Trophoblast cell (in vitro differentiated cells and primary cell): ENCODE results near the gene TUNAR.

Experiments used
- DNase-seq, 2 donors: peaks; one replicate each; pipeline ENCODE4 v3.0.0-alpha.2; 2016
- H2AFZ ChIP-seq: 2 replicates; pipeline ENCODE4 v1.6.1; 2013; ENCODE audit warnings: low read length, moderate library complexity, mild to moderate bottlenecking; ENCODE audit not compliant: insufficient read depth, poor library complexity
- H2AK5ac ChIP-seq: 2 replicates; pipeline ENCODE4 v1.6.1; 2013; ENCODE audit warnings: mild to moderate bottlenecking, low read length
- H2BK120ac ChIP-seq: 2 replicates; pipeline ENCODE4 v1.6.1; 2013; ENCODE audit warnings: low read length, mild to moderate bottlenecking, moderate library complexity; ENCODE audit not compliant: insufficient read depth, poor library complexity
- H2BK12ac ChIP-seq: 2 replicates; pipeline ENCODE4 v1.6.1; 2013; ENCODE audit warnings: mild to moderate bottlenecking, low read length, moderate library complexity
- H2BK5ac ChIP-seq: 2 replicates; pipeline ENCODE4 v1.6.1; 2013; ENCODE audit warnings: low read length, low read depth, moderate library complexity, mild to moderate bottlenecking; ENCODE audit not compliant: poor library complexity
- H3K14ac ChIP-seq: 2 replicates; pipeline ENCODE4 v1.6.1; 2013; ENCODE audit warnings: mild to moderate bottlenecking, low read length
- H3K18ac ChIP-seq: 2 replicates; pipeline ENCODE4 v1.6.1; 2013; ENCODE audit warnings: mild to moderate bottlenecking, low read length
- H3K23ac ChIP-seq: 2 replicates; pipeline ENCODE4 v1.6.1; 2013; ENCODE audit warnings: low read length
- H3K27ac ChIP-seq: 2 replicates; pipeline ENCODE4 v1.5.1; 2013; ENCODE audit warnings: low read depth, mild to moderate bottlenecking, inconsistent platforms, low read length, moderate library complexity
- H3K27me3 ChIP-seq: 2 replicates; pipeline ENCODE4 v1.6.1; 2013; ENCODE audit warnings: inconsistent platforms, mild to moderate bottlenecking, low read length, moderate library complexity; ENCODE audit not compliant: insufficient read depth
- H3K36me3 ChIP-seq, 2 experiments: 1 replicate in 1 of 2; 2 replicates in 1 of 2; pipeline ENCODE4 v1.6.1; 2013; ENCODE audit warnings: low read length in 2 of 2, mild to moderate bottlenecking in 2 of 2, moderate library complexity in 1 of 2; ENCODE audit not compliant: insufficient read depth in 2 of 2, control insufficient read depth in 1 of 2
- H3K4ac ChIP-seq: 2 replicates; pipeline ENCODE4 v1.6.1; 2013; ENCODE audit warnings: low read depth, mild to moderate bottlenecking, low read length, moderate library complexity
- H3K4me1 ChIP-seq, 2 experiments: 1 replicate in 1 of 2; 2 replicates in 1 of 2; pipeline ENCODE4 v1.6.1; 2013; ENCODE audit warnings: low read length in 2 of 2, mild to moderate bottlenecking in 2 of 2, moderate library complexity in 1 of 2; ENCODE audit not compliant: insufficient read depth in 2 of 2, control insufficient read depth in 1 of 2
- H3K4me2 ChIP-seq: 2 replicates; pipeline ENCODE4 v1.6.1; 2013; ENCODE audit warnings: inconsistent platforms, mild to moderate bottlenecking, low read length, moderate library complexity
- H3K4me3 ChIP-seq: 2 replicates; pipeline ENCODE4 v1.5.1; 2013; ENCODE audit warnings: mild to moderate bottlenecking, low read depth, low read length, inconsistent platforms
- H3K79me1 ChIP-seq: one replicate; pipeline ENCODE4 v1.6.1; 2013; ENCODE audit warnings: low read length
- H3K79me2 ChIP-seq: 2 replicates; pipeline ENCODE4 v1.6.1; 2013; ENCODE audit warnings: low read length, mild to moderate bottlenecking; ENCODE audit not compliant: control insufficient read depth, insufficient read depth, poor library complexity
- H3K9ac ChIP-seq: 2 replicates; pipeline ENCODE4 v1.6.1; 2013; ENCODE audit warnings: mild to moderate bottlenecking, low read length
- H3K9me3 ChIP-seq: 2 replicates; pipeline ENCODE4 v1.6.1; 2013; ENCODE audit warnings: low read depth, mild to moderate bottlenecking, control low read depth, inconsistent platforms, low read length; ENCODE audit not compliant: insufficient read depth
- H4K12ac ChIP-seq: 2 replicates; pipeline ENCODE4 v1.6.1; 2013; ENCODE audit warnings: low read depth, mild to moderate bottlenecking, low read length, moderate library complexity
- H4K8ac ChIP-seq: 2 replicates; pipeline ENCODE4 v1.6.1; 2013; ENCODE audit warnings: low read depth, mild to moderate bottlenecking, low read length, moderate library complexity
- H4K91ac ChIP-seq: one replicate; pipeline ENCODE4 v1.6.1; 2013; ENCODE audit warnings: low read depth, mild to moderate bottlenecking, low read length, moderate library complexity
- WGBS: extraction: QIAGEN DNeasy Blood & Tissue Kit; methylation state at CpG from one replicate; pipeline ENCODE4 v1.1.7; 2013; ENCODE audit warnings: missing lambda C conversion rate; ENCODE audit not compliant: insufficient read length, insufficient coverage; ENCODE audit errors: extremely low coverage; 5-methylcytosine and 5-hydroxymethylcytosine counted together

Gene TUNAR

DNA sequence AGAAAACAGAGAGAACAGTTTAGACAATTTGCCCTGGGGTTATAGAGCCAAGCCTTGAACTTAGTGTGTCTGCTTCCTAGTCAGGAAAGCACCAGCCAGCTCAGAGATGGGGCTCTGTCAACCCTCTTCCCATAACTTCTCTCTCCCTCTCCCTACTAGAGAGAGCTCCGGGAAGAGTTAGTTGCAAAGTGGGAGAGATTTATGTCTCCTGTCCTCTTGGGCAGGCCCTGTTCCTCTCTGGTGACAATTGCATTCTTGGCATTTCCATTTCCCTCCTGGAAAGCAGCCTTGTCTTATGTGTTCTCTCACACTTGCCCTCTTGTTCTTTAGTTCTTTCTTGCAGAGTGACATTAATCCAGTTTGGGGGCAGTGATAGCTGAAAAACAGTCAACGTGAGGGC lies 42.1 kb upstream of the TUNAR start:
- no peak overlapping the region for H2AFZ ChIP-seq
- H3K4me1 ChIP-seq = peaks cover 0 to 2% of the 10 kb centered on the region in 2 experiments
- no peak overlapping the region for H2BK5ac ChIP-seq
- no peak for DNase-seq
- H2AK5ac ChIP-seq = no peak overlapping the region
- no peak overlapping the region for H3K4me2 ChIP-seq
- no peak overlapping the region for H3K4me3 ChIP-seq
- no peak overlapping the region for H3K14ac ChIP-seq
- no peak overlapping the region for H4K8ac ChIP-seq
- WGBS = no CpG with 5 or more reads among the region's 2 CpGs
- H3K27ac ChIP-seq = no peak overlapping the region
- no peak overlapping the region for H3K18ac ChIP-seq
- H3K36me3 ChIP-seq = no peaks in the 10 kb centered on the region
- H4K12ac ChIP-seq = no peak overlapping the region
- no peaks in the 10 kb centered on the region for H3K79me1 ChIP-seq
- no peaks in the 10 kb centered on the region for H3K27me3 ChIP-seq
- no peak overlapping the region for H3K9ac ChIP-seq
- no peak overlapping the region for H2BK120ac ChIP-seq
- no peak overlapping the region for H2BK12ac ChIP-seq
- no peak overlapping the region for H3K4ac ChIP-seq
- H3K9me3 ChIP-seq = peaks cover 2% of the 10 kb centered on the region
- H3K79me2 ChIP-seq = no peaks in the 10 kb centered on the region
- H4K91ac ChIP-seq = no peak overlapping the region
- no peak overlapping the region for H3K23ac ChIP-seq

DNA sequence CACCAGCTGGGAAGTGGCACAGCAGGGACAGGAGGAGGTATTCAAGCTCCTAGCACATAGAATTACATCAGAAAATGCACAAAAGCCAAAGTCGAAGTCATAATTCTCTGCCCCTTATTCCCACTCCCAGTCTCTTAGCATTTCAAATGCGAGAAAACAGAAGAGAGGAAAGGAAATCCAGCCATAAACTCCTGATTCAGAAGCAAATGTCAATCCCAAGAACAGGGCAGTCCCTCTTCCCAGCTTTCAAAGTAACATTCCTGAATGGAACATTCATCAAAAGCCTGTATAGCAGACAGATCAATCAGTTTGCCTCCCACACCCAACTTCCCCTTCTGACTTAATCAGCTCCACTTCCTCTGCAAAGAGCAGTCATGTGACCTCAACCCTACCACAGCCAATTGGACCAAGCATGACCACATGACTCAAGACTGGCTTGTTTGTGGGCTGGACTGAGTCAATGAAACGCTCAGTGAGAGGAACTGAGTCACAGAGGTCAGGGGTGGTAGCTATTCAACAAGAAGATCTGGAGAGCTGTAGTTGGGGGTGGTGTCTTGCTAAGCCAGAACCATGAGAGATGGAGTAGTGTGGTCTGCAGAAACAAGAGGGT lies 41.4 kb upstream of the TUNAR start:
- Histone ChIP-seq H3K79me1 (no peaks in the 10 kb centered on the region), H3K27me3 (no peaks in the 10 kb centered on the region), H4K8ac (no peak overlapping the region), H2BK5ac (no peak overlapping the region), H2BK120ac (no peak overlapping the region), H4K91ac (no peak overlapping the region), H3K4me3 (no peak overlapping the region), H3K4me2 (no peak overlapping the region), H3K27ac (no peak overlapping the region), H3K23ac (no peak overlapping the region), H3K14ac (no peak overlapping the region), H3K4ac (no peak overlapping the region), H4K12ac (no peak overlapping the region), H3K36me3 (no peaks in the 10 kb centered on the region), H3K18ac (no peak overlapping the region), H3K9ac (no peak overlapping the region), H2BK12ac (no peak overlapping the region), H3K4me1 (peaks cover 0 to 2% of the 10 kb centered on the region in 2 experiments), H3K9me3 (no peaks in the 10 kb centered on the region), H2AFZ (no peak overlapping the region), H3K79me2 (no peaks in the 10 kb centered on the region), H2AK5ac (no peak overlapping the region)
- no peak for DNase-seq
- no CpG with 5 or more reads among the region's 3 CpGs for WGBS

DNA sequence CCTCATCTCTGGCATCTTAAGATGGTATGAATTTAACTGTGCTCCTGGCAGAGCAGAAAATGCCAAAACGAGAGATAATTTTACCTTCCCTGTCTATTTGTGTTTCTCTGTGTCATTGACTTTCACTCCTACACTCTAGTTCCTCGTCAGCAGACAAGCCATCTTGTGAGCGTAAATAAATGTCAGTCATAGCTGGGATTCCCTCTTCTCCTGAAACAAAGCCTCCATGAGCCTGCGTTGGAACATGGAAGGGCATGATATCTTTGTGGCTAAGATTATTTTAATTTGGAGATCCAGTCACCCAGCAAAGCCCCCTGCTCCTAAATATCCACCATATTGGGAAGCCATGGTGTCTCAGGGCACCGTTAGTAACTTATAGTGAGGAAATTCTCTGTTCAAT lies 37.8 kb upstream of the TUNAR start:
- H3K4me1 ChIP-seq = peaks cover 0 to 2% of the 10 kb centered on the region in 2 experiments
- no peak overlapping the region for H3K23ac ChIP-seq
- no peaks in the 10 kb centered on the region for H3K36me3 ChIP-seq
- H3K9me3 ChIP-seq = no peaks in the 10 kb centered on the region
- no peak for DNase-seq
- no peak overlapping the region for H3K4ac ChIP-seq
- no peak overlapping the region for H3K4me2 ChIP-seq
- no peaks in the 10 kb centered on the region for H3K27me3 ChIP-seq
- no peak overlapping the region for H2BK12ac ChIP-seq
- no peak overlapping the region for H4K91ac ChIP-seq
- H3K14ac ChIP-seq = no peak overlapping the region
- H3K9ac ChIP-seq = no peak overlapping the region
- H3K4me3 ChIP-seq = no peak overlapping the region
- no peak overlapping the region for H2BK120ac ChIP-seq
- WGBS = no CpG with 5 or more reads among the region's 5 CpGs
- no peak overlapping the region for H3K27ac ChIP-seq
- no peak overlapping the region for H2AK5ac ChIP-seq
- H2AFZ ChIP-seq = no peak overlapping the region
- no peak overlapping the region for H4K8ac ChIP-seq
- H4K12ac ChIP-seq = no peak overlapping the region
- no peak overlapping the region for H3K18ac ChIP-seq
- H3K79me1 ChIP-seq = no peaks in the 10 kb centered on the region
- H2BK5ac ChIP-seq = no peak overlapping the region
- H3K79me2 ChIP-seq = no peaks in the 10 kb centered on the region

DNA sequence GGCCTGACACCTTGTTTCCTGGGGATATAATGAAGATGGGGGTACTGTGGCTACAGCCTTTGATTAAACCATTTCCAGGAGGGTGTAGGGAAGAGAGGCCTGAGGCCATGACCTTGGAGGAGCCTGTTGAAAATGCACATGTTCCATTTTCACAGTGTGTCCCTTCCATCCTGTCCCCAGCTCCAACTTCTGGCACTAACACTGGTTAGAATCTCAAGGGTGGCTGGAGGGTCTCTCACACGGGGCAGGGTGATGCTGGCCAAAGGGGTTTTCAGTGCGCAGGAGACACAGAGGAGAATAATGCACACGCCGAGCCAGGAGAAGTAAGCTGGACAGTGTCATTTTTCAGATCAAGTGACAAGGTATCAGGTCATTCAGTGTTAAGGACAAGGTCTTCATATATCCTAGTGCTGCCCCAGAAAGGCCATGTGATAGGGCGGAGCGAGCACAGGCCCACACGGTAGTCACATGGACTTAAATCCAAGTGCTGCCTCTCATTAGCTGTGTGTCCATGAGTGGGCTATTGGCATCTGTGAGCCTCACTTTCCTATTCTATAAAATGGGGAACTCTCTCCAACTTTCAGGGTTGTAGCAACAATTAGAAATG lies 36.4 kb upstream of the TUNAR start:
- no peak overlapping the region for H2AFZ ChIP-seq
- no peaks in the 10 kb centered on the region for H3K9me3 ChIP-seq
- H3K4ac ChIP-seq = no peak overlapping the region
- H3K4me1 ChIP-seq = peaks cover 0 to 2% of the 10 kb centered on the region in 2 experiments
- H2AK5ac ChIP-seq = no peak overlapping the region
- no peaks in the 10 kb centered on the region for H3K79me2 ChIP-seq
- H3K27ac ChIP-seq = no peak overlapping the region
- H3K79me1 ChIP-seq = no peaks in the 10 kb centered on the region
- no peak overlapping the region for H2BK5ac ChIP-seq
- DNase-seq = no peak
- no peak overlapping the region for H3K14ac ChIP-seq
- H4K91ac ChIP-seq = no peak overlapping the region
- H3K27me3 ChIP-seq = no peaks in the 10 kb centered on the region
- H3K4me2 ChIP-seq = no peak overlapping the region
- no peak overlapping the region for H2BK12ac ChIP-seq
- no CpG with 5 or more reads among the region's 7 CpGs for WGBS
- no peak overlapping the region for H2BK120ac ChIP-seq
- no peak overlapping the region for H4K8ac ChIP-seq
- H3K4me3 ChIP-seq = no peak overlapping the region
- no peak overlapping the region for H3K18ac ChIP-seq
- no peak overlapping the region for H3K23ac ChIP-seq
- H4K12ac ChIP-seq = no peak overlapping the region
- H3K36me3 ChIP-seq = no peaks in the 10 kb centered on the region
- no peak overlapping the region for H3K9ac ChIP-seq
